ENCODE results near the gene HBA1. TPM values are rescaled to one million over a fixed set of nuclear protein-coding genes. Genes with fewer than 3 reads are reported as not detected.
"Not testable (repeated sequence)": the region's sequence is repeated elsewhere in the genome, so short reads cannot be mapped to it uniquely, and the experiment has no call there.

The HBA1 gene
- total RNA-seq, 1 donor from 2014 or later = not detected

- DNase-seq (ENCODE audit: low spot score, unreplicated experiment) = no peak
- H3K9me3 Mint-ChIP-seq (ENCODE audit: low read depth) = no peaks in the 10 kb centered on the region
- H3K4me3 Mint-ChIP-seq (ENCODE audit: low read depth) = no peak overlapping the region
- H3K36me3 Mint-ChIP-seq (ENCODE audit: insufficient read depth) = no peaks in the 10 kb centered on the region
- H3K27me3 Mint-ChIP-seq = peaks cover 67% of the 10 kb centered on the region
- no peak overlapping the region for H3K27ac Mint-ChIP-seq
- no peaks in the 10 kb centered on the region for H3K4me1 Mint-ChIP-seq (ENCODE audit: low read depth)
- TF ChIP-seq CTCF (IDR thresholded peaks at IDR 0.05; ENCODE audit: unreplicated experiment) = no peak
Measured at GRCh38 chr16:166375-167121, 9.9 kb upstream of the HBA1 start.

- peaks cover 65% of the 10 kb centered on the region for H3K27me3 Mint-ChIP-seq
- H3K9me3 Mint-ChIP-seq (ENCODE audit: low read depth) = no peaks in the 10 kb centered on the region
- H3K27ac Mint-ChIP-seq = no peak overlapping the region
- H3K36me3 Mint-ChIP-seq (ENCODE audit: insufficient read depth) = no peaks in the 10 kb centered on the region
- DNase-seq (ENCODE audit: low spot score, unreplicated experiment) = no peak
- H3K4me1 Mint-ChIP-seq (ENCODE audit: low read depth) = no peaks in the 10 kb centered on the region
- no peak overlapping the region for H3K4me3 Mint-ChIP-seq (ENCODE audit: low read depth)
- no peak for TF ChIP-seq CTCF (IDR thresholded peaks at IDR 0.05; ENCODE audit: unreplicated experiment)
Measured at GRCh38 chr16:167122-167690, 9.3 kb upstream of the HBA1 start.

GRCh38 chr16:168424-168823 lies 8.1 kb upstream of the HBA1 start:
- Mint-ChIP-seq H3K4me3 (ENCODE audit: low read depth) (no peak overlapping the region), H3K9me3 (ENCODE audit: low read depth) (no peaks in the 10 kb centered on the region), H3K27ac (no peak overlapping the region), H3K27me3 (peaks cover 63% of the 10 kb centered on the region), H3K4me1 (ENCODE audit: low read depth) (no peaks in the 10 kb centered on the region), H3K36me3 (ENCODE audit: insufficient read depth) (no peaks in the 10 kb centered on the region)
- DNase-seq (ENCODE audit: low spot score, unreplicated experiment) = no peak
- TF ChIP-seq CTCF (IDR thresholded peaks at IDR 0.05; ENCODE audit: unreplicated experiment) = no peak

GRCh38 chr16:169014-169413 lies 7.5 kb upstream of the HBA1 start:
- Mint-ChIP-seq H3K27ac (no peak overlapping the region), H3K9me3 (ENCODE audit: low read depth) (no peaks in the 10 kb centered on the region), H3K36me3 (ENCODE audit: insufficient read depth) (no peaks in the 10 kb centered on the region), H3K4me3 (ENCODE audit: low read depth) (no peak overlapping the region), H3K4me1 (ENCODE audit: low read depth) (no peaks in the 10 kb centered on the region), H3K27me3 (peaks cover 68% of the 10 kb centered on the region)
- DNase-seq (ENCODE audit: low spot score, unreplicated experiment) = no peak
- no peak for TF ChIP-seq CTCF (IDR thresholded peaks at IDR 0.05; ENCODE audit: unreplicated experiment)

GRCh38 chr16:170088-170507 lies 6.4 kb upstream of the HBA1 start:
- not testable (repeated sequence) for H3K4me3 Mint-ChIP-seq (ENCODE audit: low read depth); H3K36me3 Mint-ChIP-seq (ENCODE audit: insufficient read depth); H3K9me3 Mint-ChIP-seq (ENCODE audit: low read depth); DNase-seq (ENCODE audit: low spot score, unreplicated experiment); H3K4me1 Mint-ChIP-seq (ENCODE audit: low read depth); H3K27ac Mint-ChIP-seq
- peaks cover 76% of the 10 kb centered on the region for H3K27me3 Mint-ChIP-seq

GRCh38 chr16:170788-171187 lies 5.7 kb upstream of the HBA1 start:
- H3K36me3 Mint-ChIP-seq (ENCODE audit: insufficient read depth) = no peaks in the 10 kb centered on the region
- DNase-seq (ENCODE audit: low spot score, unreplicated experiment) = no peak
- peaks cover 76% of the 10 kb centered on the region for H3K27me3 Mint-ChIP-seq
- TF ChIP-seq CTCF (IDR thresholded peaks at IDR 0.05; ENCODE audit: unreplicated experiment) = no peak
- no peak overlapping the region for H3K4me3 Mint-ChIP-seq (ENCODE audit: low read depth)
- no peak overlapping the region for H3K27ac Mint-ChIP-seq
- H3K9me3 Mint-ChIP-seq (ENCODE audit: low read depth) = no peaks in the 10 kb centered on the region
- peaks cover 2% of the 10 kb centered on the region for H3K4me1 Mint-ChIP-seq (ENCODE audit: low read depth)

GRCh38 chr16:172374-172941 lies 4.0 kb upstream of the HBA1 start, which contains the start of gene HBA2:
Gene HBA2 (plus strand): TSS chr16:172876. CDS start chr16:172913, 37 bp downstream.
- H3K27ac Mint-ChIP-seq; H3K4me1 Mint-ChIP-seq (ENCODE audit: low read depth); H3K36me3 Mint-ChIP-seq (ENCODE audit: insufficient read depth); H3K4me3 Mint-ChIP-seq (ENCODE audit: low read depth); H3K9me3 Mint-ChIP-seq (ENCODE audit: low read depth); DNase-seq (ENCODE audit: low spot score, unreplicated experiment): not testable (repeated sequence)
- H3K27me3 Mint-ChIP-seq = peaks cover 67% of the 10 kb centered on the region

- H3K9me3 Mint-ChIP-seq (ENCODE audit: low read depth); H3K4me3 Mint-ChIP-seq (ENCODE audit: low read depth); H3K4me1 Mint-ChIP-seq (ENCODE audit: low read depth); DNase-seq (ENCODE audit: low spot score, unreplicated experiment); H3K27ac Mint-ChIP-seq; H3K36me3 Mint-ChIP-seq (ENCODE audit: insufficient read depth): not testable (repeated sequence)
- peaks cover 67% of the 10 kb centered on the region for H3K27me3 Mint-ChIP-seq
Measured at GRCh38 chr16:173211-173854, 3.1 kb upstream of the HBA1 start.

All from progenitor cell of endocrine pancreas (in vitro differentiated cells).